Stomach (tissue), 4 donors: ENCODE measurements around the gene C18orf63.

ENCODE experiments used
- CTCF ChIP-seq, 7 experiments: fragments of 450-650 bp in 4 of 7; fragments of 200-600 bp in 3 of 7; sonication (generic) in 3 of 7; IDR thresholded peaks; one replicate each; pipeline ENCODE4 v1.5.1; 2016 to 2019; ENCODE audit warnings: antibody characterized with exemption in 7 of 7, control low read depth in 2 of 7, mild to moderate bottlenecking in 1 of 7
- EP300 ChIP-seq: sonication (generic); formaldehyde crosslinking; IDR thresholded peaks from one replicate; pipeline ENCODE4 v1.6.1; 2017; ENCODE audit warnings: antibody characterized with exemption
- POLR2A ChIP-seq, 4 donors: fragments of 450-650 bp; IDR thresholded peaks; one replicate each; pipeline ENCODE4 v1.6.1; 2016; ENCODE audit warnings: antibody characterized with exemption in 4 of 4, control low read depth in 2 of 4, mild to moderate bottlenecking in 1 of 4, moderate library complexity in 1 of 4
- POLR2AphosphoS5 ChIP-seq, 3 donors: sonication (generic); formaldehyde crosslinking; IDR thresholded peaks; one replicate each; pipeline ENCODE4 v1.6.1; 2016; ENCODE audit warnings: antibody characterized with exemption in 3 of 3

GRCh38 chr18:74329688-74330205, 14.1 kb downstream of the C18orf63 start:
- TF ChIP-seq CTCF (IDR thresholded peaks at IDR 0.05) (no peak), POLR2A (IDR thresholded peaks at IDR 0.05) (no peak), EP300 (no peak), POLR2AphosphoS5 (IDR thresholded peaks at IDR 0.05) (no peak)
